Nephron (organoid): ENCODE data around the gene RCSD1.

Experiments
- H3K27ac Mint-ChIP-seq, 3 experiments: 2 replicates each; pipeline ENCODE4 v1.8.0; 2020; ENCODE audit warnings: mixed read lengths in 3 of 3, mild to moderate bottlenecking in 2 of 3, moderate library complexity in 1 of 3
- H3K27me3 Mint-ChIP-seq: 2 replicates; pipeline ENCODE4 v1.8.0; 2021; ENCODE audit warnings: low read depth, mild to moderate bottlenecking, moderate library complexity, mixed read lengths
- H3K36me3 Mint-ChIP-seq: 2 replicates; pipeline ENCODE4 v1.8.0; 2020; ENCODE audit warnings: low read depth, mixed read lengths
- H3K4me1 Mint-ChIP-seq: 2 replicates; pipeline ENCODE4 v1.8.0; 2020; ENCODE audit warnings: mixed read lengths
- H3K4me3 Mint-ChIP-seq, 3 experiments: 2 replicates each; pipeline ENCODE4 v1.8.0; 2020; ENCODE audit warnings: mild to moderate bottlenecking in 3 of 3, mixed read lengths in 3 of 3, moderate library complexity in 2 of 3
- H3K9me3 Mint-ChIP-seq: 2 replicates; pipeline ENCODE4 v1.8.0; 2020; ENCODE audit warnings: mixed read lengths
- CTCF ChIP-seq, 3 experiments: fragments of 200-600 bp; sonication (generic); IDR thresholded peaks; one replicate each; pipeline ENCODE4 v1.5.0; 2021; ENCODE audit warnings: antibody characterized with exemption in 3 of 3; ENCODE audit not compliant: unreplicated experiment in 3 of 3

RCSD1 gene

GRCh38 chr1:167722152-167722869 is 92.3 kb downstream of the RCSD1 start:
- H3K36me3 Mint-ChIP-seq = peaks cover 16% of the 10 kb centered on the region
- H3K4me1 Mint-ChIP-seq = peaks cover 42% of the 10 kb centered on the region
- no peak for TF ChIP-seq CTCF (IDR thresholded peaks at IDR 0.05; ENCODE audit: unreplicated experiment in 3 of 3)
- peaks cover 5% of the 10 kb centered on the region for H3K27me3 Mint-ChIP-seq
- peak overlapping the region; percentile 84 to 94 (median 93) for H3K27ac Mint-ChIP-seq
- peak overlapping the region; percentile 86 to 98 (median 91) for H3K4me3 Mint-ChIP-seq
- no peaks in the 10 kb centered on the region for H3K9me3 Mint-ChIP-seq

- Mint-ChIP-seq H3K4me3 (peak overlapping the region; percentile 86 to 98 (median 91)), H3K36me3 (peaks cover 20% of the 10 kb centered on the region), H3K4me1 (peaks cover 46% of the 10 kb centered on the region), H3K27me3 (peaks cover 5% of the 10 kb centered on the region), H3K27ac (peak overlapping the region; percentile 40 to 85 (median 84)), H3K9me3 (no peaks in the 10 kb centered on the region)
- no peak for TF ChIP-seq CTCF (IDR thresholded peaks at IDR 0.05; ENCODE audit: unreplicated experiment in 3 of 3)
These were observed 92.8 kb downstream of the RCSD1 start for GRCh38 chr1:167722870-167723251.

- no peak for TF ChIP-seq CTCF (IDR thresholded peaks at IDR 0.05; ENCODE audit: unreplicated experiment in 3 of 3)
- H3K27ac Mint-ChIP-seq = peak overlapping the region; percentile 28 to 41 (median 40)
- peaks cover 46% of the 10 kb centered on the region for H3K4me1 Mint-ChIP-seq
- peak overlapping the region; percentile 86 to 98 (median 91) for H3K4me3 Mint-ChIP-seq
- peaks cover 20% of the 10 kb centered on the region for H3K36me3 Mint-ChIP-seq
- no peaks in the 10 kb centered on the region for H3K9me3 Mint-ChIP-seq
- H3K27me3 Mint-ChIP-seq = peaks cover 5% of the 10 kb centered on the region
These were observed 93.8 kb downstream of the RCSD1 start for GRCh38 chr1:167723707-167724323.

- H3K27ac Mint-ChIP-seq = peak overlapping the region in 2 of 3 experiments; percentile 16 to 61
- no peaks in the 10 kb centered on the region for H3K27me3 Mint-ChIP-seq
- TF ChIP-seq CTCF (IDR thresholded peaks at IDR 0.05; ENCODE audit: unreplicated experiment in 3 of 3) = no peak
- no peaks in the 10 kb centered on the region for H3K9me3 Mint-ChIP-seq
- H3K4me3 Mint-ChIP-seq = peak overlapping the region; percentile 22 to 46 (median 24)
- H3K36me3 Mint-ChIP-seq = peaks cover 35% of the 10 kb centered on the region
- H3K4me1 Mint-ChIP-seq = peaks cover 42% of the 10 kb centered on the region
These were observed 96.0 kb downstream of the RCSD1 start for GRCh38 chr1:167726008-167726407.

GRCh38 chr1:167728818-167729410 is 98.9 kb downstream of the RCSD1 start:
- Mint-ChIP-seq H3K9me3 (no peaks in the 10 kb centered on the region), H3K4me3 (no peak overlapping the region), H3K27ac (no peak overlapping the region), H3K27me3 (no peaks in the 10 kb centered on the region), H3K4me1 (peaks cover 28% of the 10 kb centered on the region), H3K36me3 (peaks cover 54% of the 10 kb centered on the region)
- TF ChIP-seq CTCF (IDR thresholded peaks at IDR 0.05; ENCODE audit: unreplicated experiment in 3 of 3) = no peak
